Dendritic cell treated with granulocyte-macrophage colony-stimulating factor and Interleukin-4, amounts not matched to agents 40 ng/mL and 50 ng/mL, for 4 days (primary cell): ENCODE measurements around the gene CYSLTR2.
A peak's percentile ranks its signal among the peaks of the same experiment; 100 is the strongest.

Source experiments
- H3K27ac Mint-ChIP-seq: one replicate; pipeline ENCODE4 v1.8.0; 2022; ENCODE audit warnings: mild to moderate bottlenecking, mixed read lengths
- H3K27me3 Mint-ChIP-seq: one replicate; pipeline ENCODE4 v1.8.0; 2022; ENCODE audit warnings: mild to moderate bottlenecking, mixed read lengths
- H3K36me3 Mint-ChIP-seq: one replicate; pipeline ENCODE4 v1.8.0; 2022; ENCODE audit warnings: low read depth, mixed read lengths
- H3K4me1 Mint-ChIP-seq: one replicate; pipeline ENCODE4 v1.8.0; 2022; ENCODE audit warnings: low read depth, mixed read lengths
- H3K4me3 Mint-ChIP-seq: one replicate; pipeline ENCODE4 v1.8.0; 2022; ENCODE audit warnings: mild to moderate bottlenecking, moderate library complexity, mixed read lengths
- H3K9me3 Mint-ChIP-seq: one replicate; pipeline ENCODE4 v1.8.0; 2022; ENCODE audit warnings: mixed read lengths
- intact Hi-C: fragments of 100-400 bp; cut with micrococcal nuclease; formaldehyde crosslinking; loops from one replicate; pipeline ENCODE4 v1.15.0; 2022

The CYSLTR2 gene

GRCh38 chr13:48634636-48635035, 19.1 kb upstream of the CYSLTR2 start:
- intact Hi-C loops = no loop called here
- Mint-ChIP-seq H3K27me3 (no peaks in the 10 kb centered on the region), H3K4me3 (no peak overlapping the region), H3K9me3 (peaks cover 9% of the 10 kb centered on the region), H3K36me3 (no peaks in the 10 kb centered on the region), H3K4me1 (no peaks in the 10 kb centered on the region), H3K27ac (no peak overlapping the region)

GRCh38 chr13:48635478-48635877, 18.3 kb upstream of the CYSLTR2 start:
- no peak overlapping the region for H3K27ac Mint-ChIP-seq
- peaks cover 5% of the 10 kb centered on the region for H3K4me1 Mint-ChIP-seq
- intact Hi-C loops = no loop called here
- peaks cover 8% of the 10 kb centered on the region for H3K9me3 Mint-ChIP-seq
- H3K4me3 Mint-ChIP-seq = no peak overlapping the region
- H3K27me3 Mint-ChIP-seq = no peaks in the 10 kb centered on the region
- no peaks in the 10 kb centered on the region for H3K36me3 Mint-ChIP-seq

DNA sequence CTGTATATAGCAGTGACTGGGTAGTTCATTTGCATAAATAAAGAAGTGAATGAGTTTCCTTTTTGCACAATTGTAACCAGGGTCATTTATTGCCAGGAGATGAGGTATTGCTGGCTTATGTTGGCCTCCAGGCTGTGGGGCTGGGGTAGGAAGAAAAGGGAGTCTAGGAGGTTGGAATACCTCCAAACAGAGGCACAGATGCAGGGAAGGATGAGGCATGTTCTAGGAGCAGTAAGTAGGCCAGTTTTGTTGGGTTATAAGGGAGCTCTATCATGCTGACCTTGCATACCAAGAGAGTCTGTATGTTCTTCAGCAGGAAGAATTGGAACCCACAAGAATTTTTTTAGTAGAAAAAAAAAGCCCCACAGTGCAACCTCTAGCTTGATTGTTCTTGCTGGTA, 17.2 kb upstream of the CYSLTR2 start:
- Mint-ChIP-seq H3K27me3 (no peaks in the 10 kb centered on the region), H3K4me3 (no peak overlapping the region), H3K4me1 (peaks cover 15% of the 10 kb centered on the region), H3K27ac (peak overlapping the region; percentile 38), H3K9me3 (peaks cover 8% of the 10 kb centered on the region), H3K36me3 (no peaks in the 10 kb centered on the region)
- intact Hi-C loops = no loop called here

DNA sequence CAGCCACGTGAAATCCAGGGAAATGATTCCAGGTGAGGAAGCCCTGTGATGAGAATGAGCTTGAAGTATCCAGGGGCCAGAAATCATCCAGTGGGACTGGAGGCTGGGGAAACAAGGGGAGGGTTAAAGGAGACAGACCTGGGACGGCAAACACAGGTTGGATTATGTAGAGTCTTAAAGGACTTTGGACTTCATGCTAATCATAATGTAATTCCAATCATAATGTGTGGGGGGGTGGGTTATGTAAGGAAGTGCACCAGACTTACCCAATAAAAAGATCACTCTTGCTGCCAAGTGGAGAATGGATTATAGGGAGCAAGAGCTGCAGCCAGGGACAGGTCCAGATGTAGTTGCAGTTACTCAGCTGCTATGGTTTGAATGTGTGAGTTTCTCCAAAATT, 16.1 kb upstream of the CYSLTR2 start:
- no peak overlapping the region for H3K4me3 Mint-ChIP-seq
- peaks cover 26% of the 10 kb centered on the region for H3K4me1 Mint-ChIP-seq
- H3K27ac Mint-ChIP-seq = no peak overlapping the region
- no peaks in the 10 kb centered on the region for H3K36me3 Mint-ChIP-seq
- peaks cover 8% of the 10 kb centered on the region for H3K9me3 Mint-ChIP-seq
- intact Hi-C loops = no loop called here
- H3K27me3 Mint-ChIP-seq = no peaks in the 10 kb centered on the region

DNA sequence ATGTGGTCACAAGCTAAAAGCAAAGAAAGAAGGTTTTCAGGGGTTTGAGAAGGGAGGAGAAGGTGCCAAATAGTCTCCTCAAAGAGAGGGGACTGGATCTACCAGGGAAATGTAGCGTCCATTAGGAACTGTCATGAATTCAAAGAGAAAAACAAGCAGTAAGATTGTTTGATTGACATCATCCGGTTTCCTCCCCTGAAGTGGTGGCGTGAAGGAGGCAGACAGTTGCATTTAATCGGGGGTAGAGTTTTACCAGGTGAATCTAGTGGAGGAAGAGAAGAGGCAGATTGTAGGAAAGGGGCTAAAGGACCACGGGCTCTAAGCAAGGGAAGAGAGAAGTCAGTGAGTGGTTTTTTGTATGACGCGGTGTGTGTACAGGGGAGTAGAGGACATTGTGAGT, 13.0 kb upstream of the CYSLTR2 start:
- Mint-ChIP-seq H3K4me1 (peaks cover 28% of the 10 kb centered on the region), H3K9me3 (peaks cover 8% of the 10 kb centered on the region), H3K36me3 (no peaks in the 10 kb centered on the region), H3K27ac (no peak overlapping the region), H3K27me3 (no peaks in the 10 kb centered on the region), H3K4me3 (no peak overlapping the region)
- intact Hi-C loops = loop anchor here (5.0 kb wide), 1 partner anchor 42 kb away; no protein-coding TSS in a partner anchor

- Mint-ChIP-seq H3K4me3 (no peak overlapping the region), H3K4me1 (peaks cover 28% of the 10 kb centered on the region), H3K27ac (no peak overlapping the region), H3K9me3 (peaks cover 4% of the 10 kb centered on the region), H3K36me3 (no peaks in the 10 kb centered on the region), H3K27me3 (no peaks in the 10 kb centered on the region)
- intact Hi-C loops = loop anchor here (5.0 kb wide), 1 partner anchor 41 kb away; no protein-coding TSS in a partner anchor
These were observed 12.3 kb upstream of the CYSLTR2 start for GRCh38 chr13:48641404-48641803.

- Mint-ChIP-seq H3K9me3 (no peaks in the 10 kb centered on the region), H3K27me3 (no peaks in the 10 kb centered on the region), H3K36me3 (no peaks in the 10 kb centered on the region), H3K4me1 (peaks cover 28% of the 10 kb centered on the region), H3K27ac (peak overlapping the region; percentile 23), H3K4me3 (no peak overlapping the region)
- intact Hi-C loops = loop anchor here (5.0 kb wide), 1 partner anchor 40 kb away; no protein-coding TSS in a partner anchor
These were observed 11.7 kb upstream of the CYSLTR2 start for GRCh38 chr13:48642061-48642460.

GRCh38 chr13:48643159-48643558, 10.6 kb upstream of the CYSLTR2 start:
- H3K36me3 Mint-ChIP-seq = no peaks in the 10 kb centered on the region
- H3K4me3 Mint-ChIP-seq = no peak overlapping the region
- H3K27ac Mint-ChIP-seq = no peak overlapping the region
- no peaks in the 10 kb centered on the region for H3K27me3 Mint-ChIP-seq
- no peaks in the 10 kb centered on the region for H3K9me3 Mint-ChIP-seq
- H3K4me1 Mint-ChIP-seq = peaks cover 35% of the 10 kb centered on the region
- intact Hi-C loops = loop anchor here (5.0 kb wide), 1 partner anchor 39 kb away; no protein-coding TSS in a partner anchor

DNA sequence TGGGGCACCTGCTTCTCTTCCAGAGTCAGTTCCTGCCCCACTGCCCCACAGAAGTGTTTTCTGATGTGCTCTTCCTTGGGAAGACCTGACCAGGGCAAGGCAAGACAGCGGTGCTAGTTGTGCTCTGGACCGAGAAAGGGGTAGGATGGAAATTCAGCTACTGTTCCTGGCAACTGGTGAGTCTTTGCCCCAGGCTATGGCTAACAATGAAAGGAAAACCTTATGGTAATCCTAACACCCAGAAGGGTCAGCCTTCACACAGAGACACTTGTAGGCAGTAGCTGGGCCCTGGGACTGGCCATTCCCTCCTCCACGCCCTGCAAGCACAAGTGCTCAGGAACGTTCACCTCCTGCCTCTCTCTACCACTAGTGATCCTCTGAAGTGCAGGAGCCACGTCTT, 9.6 kb upstream of the CYSLTR2 start:
- Mint-ChIP-seq H3K27ac (no peak overlapping the region), H3K36me3 (no peaks in the 10 kb centered on the region), H3K4me1 (peaks cover 44% of the 10 kb centered on the region), H3K27me3 (no peaks in the 10 kb centered on the region), H3K4me3 (no peak overlapping the region), H3K9me3 (no peaks in the 10 kb centered on the region)
- intact Hi-C loops = loop anchor here (5.0 kb wide), 1 partner anchor 38 kb away; no protein-coding TSS in a partner anchor

- intact Hi-C loops = loop anchor here (5.0 kb wide), 1 partner anchor 37 kb away; no protein-coding TSS in a partner anchor
- Mint-ChIP-seq H3K4me3 (no peak overlapping the region), H3K27ac (no peak overlapping the region), H3K4me1 (peaks cover 49% of the 10 kb centered on the region), H3K36me3 (no peaks in the 10 kb centered on the region), H3K27me3 (no peaks in the 10 kb centered on the region), H3K9me3 (no peaks in the 10 kb centered on the region)
These were observed 8.8 kb upstream of the CYSLTR2 start for GRCh38 chr13:48644951-48645350.

DNA sequence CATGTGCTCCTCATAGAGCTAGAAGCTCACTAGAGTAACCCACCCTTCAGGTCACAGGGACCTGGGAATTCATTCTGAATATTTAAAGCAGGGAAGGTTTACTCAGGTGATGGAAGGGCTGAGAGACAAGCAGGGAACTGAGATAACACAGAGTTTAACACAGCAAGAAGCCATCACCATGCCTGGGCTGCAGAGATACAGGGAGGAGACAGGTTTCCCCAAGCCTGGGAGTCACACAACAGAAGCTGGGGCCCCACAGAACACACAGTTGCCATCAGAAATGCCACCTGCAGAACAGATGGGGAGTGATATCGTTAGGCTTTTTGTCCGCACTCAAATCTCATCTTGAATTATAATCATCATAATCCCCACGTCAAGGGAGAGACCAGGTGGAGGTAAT, 7.9 kb upstream of the CYSLTR2 start:
- Mint-ChIP-seq H3K27ac (no peak overlapping the region), H3K36me3 (no peaks in the 10 kb centered on the region), H3K4me3 (no peak overlapping the region), H3K4me1 (peaks cover 49% of the 10 kb centered on the region), H3K27me3 (no peaks in the 10 kb centered on the region), H3K9me3 (no peaks in the 10 kb centered on the region)
- intact Hi-C loops = no loop called here

GRCh38 chr13:48646791-48647190, 6.9 kb upstream of the CYSLTR2 start:
- no peaks in the 10 kb centered on the region for H3K9me3 Mint-ChIP-seq
- no peaks in the 10 kb centered on the region for H3K36me3 Mint-ChIP-seq
- peak overlapping the region; percentile 23 for H3K27ac Mint-ChIP-seq
- intact Hi-C loops = no loop called here
- no peaks in the 10 kb centered on the region for H3K27me3 Mint-ChIP-seq
- H3K4me1 Mint-ChIP-seq = peaks cover 40% of the 10 kb centered on the region
- no peak overlapping the region for H3K4me3 Mint-ChIP-seq

DNA sequence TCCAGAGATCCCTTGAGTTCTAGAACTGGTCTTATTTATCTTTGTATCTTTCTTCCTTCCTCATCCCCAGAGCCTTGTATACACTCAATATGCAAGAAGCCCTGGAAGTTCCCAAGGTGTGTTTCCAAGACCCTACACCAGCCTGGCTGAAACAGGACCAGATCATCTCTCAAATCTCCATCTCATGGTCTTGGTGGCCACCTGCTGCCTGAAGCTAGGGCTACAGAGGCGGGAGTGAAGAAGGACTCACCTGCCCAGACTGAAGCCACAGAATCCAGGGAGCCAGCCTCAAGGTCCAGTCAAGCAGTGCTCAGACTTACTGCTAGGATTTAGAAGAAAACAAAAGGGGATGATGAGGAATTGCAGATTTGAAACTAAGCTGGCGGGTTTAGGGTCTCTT, 6.1 kb upstream of the CYSLTR2 start:
- H3K9me3 Mint-ChIP-seq = no peaks in the 10 kb centered on the region
- intact Hi-C loops = no loop called here
- H3K4me3 Mint-ChIP-seq = no peak overlapping the region
- no peaks in the 10 kb centered on the region for H3K27me3 Mint-ChIP-seq
- H3K36me3 Mint-ChIP-seq = no peaks in the 10 kb centered on the region
- peaks cover 38% of the 10 kb centered on the region for H3K4me1 Mint-ChIP-seq
- H3K27ac Mint-ChIP-seq = peak overlapping the region; percentile 56

DNA sequence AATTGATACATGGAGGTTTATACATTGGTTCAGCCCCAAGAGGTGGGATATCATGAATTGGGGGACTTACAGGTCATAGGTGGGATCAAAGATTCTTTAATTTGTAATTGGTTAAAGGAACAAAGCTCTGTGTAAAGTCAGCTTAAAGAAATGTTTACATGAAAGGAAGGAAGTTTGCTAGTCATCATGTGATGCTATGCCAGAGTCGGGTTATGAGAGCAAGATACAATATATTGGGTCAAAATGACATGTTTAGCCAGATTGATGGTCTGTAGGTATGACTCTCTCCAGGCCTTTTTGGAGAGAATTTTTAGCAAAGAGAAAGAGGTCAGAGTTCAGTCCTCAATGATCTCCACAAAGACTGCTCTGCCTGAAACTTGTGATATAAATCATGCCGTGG, 5.3 kb upstream of the CYSLTR2 start:
- H3K27ac Mint-ChIP-seq = peak overlapping the region; percentile 56
- no peak overlapping the region for H3K4me3 Mint-ChIP-seq
- no peaks in the 10 kb centered on the region for H3K9me3 Mint-ChIP-seq
- H3K36me3 Mint-ChIP-seq = no peaks in the 10 kb centered on the region
- H3K4me1 Mint-ChIP-seq = peaks cover 44% of the 10 kb centered on the region
- no peaks in the 10 kb centered on the region for H3K27me3 Mint-ChIP-seq
- intact Hi-C loops = no loop called here

- intact Hi-C loops = no loop called here
- H3K27ac Mint-ChIP-seq = peak overlapping the region; percentile 85
- H3K4me1 Mint-ChIP-seq = peaks cover 60% of the 10 kb centered on the region
These were observed 768 bp upstream of the CYSLTR2 start for GRCh38 chr13:48652851-48653471.

More at GRCh38 chr13:48652851-48653471, 768 bp upstream of the CYSLTR2 start:
- Mint-ChIP-seq H3K4me3 (peak overlapping the region; percentile 4), H3K36me3 (no peaks in the 10 kb centered on the region), H3K27me3 (no peaks in the 10 kb centered on the region), H3K9me3 (no peaks in the 10 kb centered on the region)
